ENCODE data around the gene PLSCR4. TPM values are rescaled to one million over a fixed set of nuclear protein-coding genes. Genes with fewer than 3 reads are reported as not detected.

The PLSCR4 gene
- total RNA-seq, 1 experiment from 2014 or later = 1.3 TPM

- Histone ChIP-seq H3K36me3 (ENCODE audit: insufficient read depth, low read length, poor library complexity, severe bottlenecking) (no peaks in the 10 kb centered on the region), H3K27me3 (replicated peaks; ENCODE audit: insufficient read depth, low read depth, low read length, poor library complexity) (no peaks in the 10 kb centered on the region), H3K4me1 (ENCODE audit: insufficient read depth, low read length, poor library complexity, severe bottlenecking) (peaks cover 16% of the 10 kb centered on the region), H3K9me3 (ENCODE audit: low read depth, low read length, poor library complexity, severe bottlenecking) (no peaks in the 10 kb centered on the region), H3K4me3 (ENCODE audit: low read depth, low read length, poor library complexity, severe bottlenecking) (no peak overlapping the region), H3K27ac (ENCODE audit: low read depth, low read length, poor library complexity, severe bottlenecking) (no peak overlapping the region)
- intact Hi-C loops (cut with micrococcal nuclease; ENCODE audit: unreplicated experiment) = no loop called here
- ChIA-PET CTCF (no interaction called here), POLR2A (ENCODE audit: low non-redundant PET) (no interaction called here)
- TF ChIP-seq CTCF (conservative IDR thresholded peaks at IDR 0.05; ENCODE audit: low read depth, low read length) (no peak), EZH2 (IDR thresholded peaks at IDR 0.05; ENCODE audit: borderline replicate concordance, low read depth, low read length, poor library complexity, severe bottlenecking) (no peak)
- DNase-seq (ENCODE audit: low spot score) = no peak
- BruUV-seq (replicated peaks) = no TSS peak
Observed at GRCh38 chr3:146165877-146166276, 85.0 kb downstream of the PLSCR4 start.

- Histone ChIP-seq H3K36me3 (ENCODE audit: insufficient read depth, low read length, poor library complexity, severe bottlenecking) (no peaks in the 10 kb centered on the region), H3K27me3 (replicated peaks; ENCODE audit: insufficient read depth, low read depth, low read length, poor library complexity) (no peaks in the 10 kb centered on the region), H3K4me1 (ENCODE audit: insufficient read depth, low read length, poor library complexity, severe bottlenecking) (peaks cover 16% of the 10 kb centered on the region), H3K9me3 (ENCODE audit: low read depth, low read length, poor library complexity, severe bottlenecking) (no peaks in the 10 kb centered on the region), H3K27ac (ENCODE audit: low read depth, low read length, poor library complexity, severe bottlenecking) (no peak overlapping the region), H3K4me3 (ENCODE audit: low read depth, low read length, poor library complexity, severe bottlenecking) (no peak overlapping the region)
- no peak for TF ChIP-seq CTCF (conservative IDR thresholded peaks at IDR 0.05; ENCODE audit: low read depth, low read length)
- TF ChIP-seq EZH2 (IDR thresholded peaks at IDR 0.05; ENCODE audit: borderline replicate concordance, low read depth, low read length, poor library complexity, severe bottlenecking) = no peak
- intact Hi-C loops (cut with micrococcal nuclease; ENCODE audit: unreplicated experiment) = no loop called here
- ChIA-PET POLR2A (ENCODE audit: low non-redundant PET) (interaction anchor here (0.5 kb wide), 1 partner anchor 1575 kb away, joined by 3 read pairs; no protein-coding TSS in a partner anchor), CTCF (no interaction called here)
- BruUV-seq (replicated peaks) = no TSS peak
- DNase-seq (ENCODE audit: low spot score) = no peak
Observed at GRCh38 chr3:146164971-146165769, 85.7 kb downstream of the PLSCR4 start.

GRCh38 chr3:146164506-146164905, 86.4 kb downstream of the PLSCR4 start:
- Histone ChIP-seq H3K27me3 (replicated peaks; ENCODE audit: insufficient read depth, low read depth, low read length, poor library complexity) (no peaks in the 10 kb centered on the region), H3K4me3 (ENCODE audit: low read depth, low read length, poor library complexity, severe bottlenecking) (no peak overlapping the region), H3K9me3 (ENCODE audit: low read depth, low read length, poor library complexity, severe bottlenecking) (no peaks in the 10 kb centered on the region), H3K4me1 (ENCODE audit: insufficient read depth, low read length, poor library complexity, severe bottlenecking) (peaks cover 16% of the 10 kb centered on the region), H3K36me3 (ENCODE audit: insufficient read depth, low read length, poor library complexity, severe bottlenecking) (no peaks in the 10 kb centered on the region), H3K27ac (ENCODE audit: low read depth, low read length, poor library complexity, severe bottlenecking) (no peak overlapping the region)
- TF ChIP-seq CTCF (conservative IDR thresholded peaks at IDR 0.05; ENCODE audit: low read depth, low read length) (no peak), EZH2 (IDR thresholded peaks at IDR 0.05; ENCODE audit: borderline replicate concordance, low read depth, low read length, poor library complexity, severe bottlenecking) (no peak)
- no TSS peak for BruUV-seq (replicated peaks)
- no peak for DNase-seq (ENCODE audit: low spot score)
- CTCF ChIA-PET = no interaction called here
- intact Hi-C loops (cut with micrococcal nuclease; ENCODE audit: unreplicated experiment) = no loop called here
- POLR2A ChIA-PET (ENCODE audit: low non-redundant PET) = no interaction called here
